Stimulated activated naive CD4-positive, alpha-beta T cell treated with Interleukin-2 at 50 U/mL for 16 hours (primary cell): ENCODE results near the gene ETV5.
"Not testable (repeated sequence)": the region's sequence is repeated elsewhere in the genome, so short reads cannot be mapped to it uniquely, and the experiment has no call there.

ENCODE experiments used
- DNase-seq: peaks from one replicate; lab custom pipeline; 2025; lab: John Stamatoyannopoulos, UW

ETV5 gene

GRCh38 chr3:186067360-186068242 is 41.3 kb downstream of the ETV5 start:
- DNase-seq, result no peak

- no peak for DNase-seq
Measured at GRCh38 chr3:186060222-186060621, 48.7 kb downstream of the ETV5 start.

- DNase-seq, result no peak
Measured at GRCh38 chr3:186059192-186059591, 49.7 kb downstream of the ETV5 start.

- no peak for DNase-seq
Measured at GRCh38 chr3:186058225-186058624, 50.7 kb downstream of the ETV5 start.

- DNase-seq, result no peak
Measured at GRCh38 chr3:186057594-186057993, 51.3 kb downstream of the ETV5 start.

- DNase-seq, result no peak
Measured at GRCh38 chr3:186054792-186055352, 54.0 kb downstream of the ETV5 start.

- no peak for DNase-seq
Measured at GRCh38 chr3:186053954-186054791, 54.7 kb downstream of the ETV5 start.

GRCh38 chr3:186052096-186052840 is 56.6 kb downstream of the ETV5 start:
- no peak for DNase-seq

GRCh38 chr3:186049001-186049400 is 59.9 kb downstream of the ETV5 start:
- DNase-seq, result no peak

GRCh38 chr3:186048119-186048518 is 60.8 kb downstream of the ETV5 start:
- no peak for DNase-seq

- no peak for DNase-seq
Measured at GRCh38 chr3:186046838-186047237, 62.1 kb downstream of the ETV5 start.

GRCh38 chr3:186044968-186045367 is 63.9 kb downstream of the ETV5 start:
- DNase-seq, result no peak

- DNase-seq, result no peak
Measured at GRCh38 chr3:186044427-186044826, 64.5 kb downstream of the ETV5 start.

- no peak for DNase-seq
Measured at GRCh38 chr3:186042521-186043202, 66.2 kb downstream of the ETV5 start.

- no peak for DNase-seq
Measured at GRCh38 chr3:186042036-186042435, 66.9 kb downstream of the ETV5 start.

- DNase-seq, result no peak
Measured at GRCh38 chr3:186038360-186038759, 70.5 kb downstream of the ETV5 start.

GRCh38 chr3:186035277-186035676 is 73.6 kb downstream of the ETV5 start:
- DNase-seq, result no peak

GRCh38 chr3:186032321-186032720 is 76.6 kb downstream of the ETV5 start:
- DNase-seq, result no peak

GRCh38 chr3:186025993-186026392 is 82.9 kb downstream of the ETV5 start:
- not testable (repeated sequence) for DNase-seq

- DNase-seq, result no peak
Measured at GRCh38 chr3:186025161-186025560, 83.7 kb downstream of the ETV5 start.

GRCh38 chr3:186024210-186024609 is 84.7 kb downstream of the ETV5 start:
- DNase-seq, result no peak
